Activated T-cell treated with anti-CD3 and anti-CD28 coated beads, Interleukin-2, amount 50 U/mL, for 48 hours (primary cell): ENCODE measurements around the gene DDR1.
A peak's percentile ranks its signal among the peaks of the same experiment; 100 is the strongest.
"Not testable (repeated sequence)": the region's sequence is repeated elsewhere in the genome, so short reads cannot be mapped to it uniquely, and the experiment has no call there.

Experiments used
- DNase-seq, 2 experiments: peaks; one replicate each; pipeline ENCODE4 v3.0.0-alpha.2; 2020

Gene DDR1

GRCh38 chr6:30894935-30895334 lies 10.6 kb downstream of the DDR1 start:
- no peak for DNase-seq

GRCh38 chr6:30895343-30895742 lies 11.0 kb downstream of the DDR1 start:
- DNase-seq = no peak

GRCh38 chr6:30896541-30896940 lies 12.2 kb downstream of the DDR1 start:
- DNase-seq = no peak

- no peak for DNase-seq
Measured at GRCh38 chr6:30897882-30898281, 13.6 kb downstream of the DDR1 start.

- no peak for DNase-seq
Measured at GRCh38 chr6:30898750-30899360, 14.5 kb downstream of the DDR1 start.

- no peak for DNase-seq
Measured at GRCh38 chr6:30900863-30901417, 16.6 kb downstream of the DDR1 start.

- no peak for DNase-seq
Measured at GRCh38 chr6:30901436-30901835, 17.1 kb downstream of the DDR1 start.

- not testable (repeated sequence) for DNase-seq
Measured at GRCh38 chr6:30902196-30902595, 17.9 kb downstream of the DDR1 start.

GRCh38 chr6:30902709-30903108 lies 18.4 kb downstream of the DDR1 start:
- DNase-seq = no peak

- DNase-seq = no peak
Measured at GRCh38 chr6:30903236-30903635, 18.9 kb downstream of the DDR1 start.

- DNase-seq = not testable (repeated sequence)
Measured at GRCh38 chr6:30907290-30907757, 23.0 kb downstream of the DDR1 start.

- DNase-seq = peak; percentile 96
Measured at GRCh38 chr6:30907758-30908591, 23.7 kb downstream of the DDR1 start, which contains the start of gene GTF2H4. GTF2H4 (plus strand) TSS chr6:30908207.

- no peak for DNase-seq
Measured at GRCh38 chr6:30908700-30909099, 24.4 kb downstream of the DDR1 start.

- not testable (repeated sequence) for DNase-seq
Measured at GRCh38 chr6:30910473-30910872, 26.2 kb downstream of the DDR1 start.

- no peak for DNase-seq
Measured at GRCh38 chr6:30912746-30913520, 28.6 kb downstream of the DDR1 start.

GRCh38 chr6:30913721-30914075 lies 29.4 kb downstream of the DDR1 start:
- no peak for DNase-seq

- peak; percentile 95 for DNase-seq
Measured at GRCh38 chr6:30914076-30914853, 29.9 kb downstream of the DDR1 start, which contains the start of gene VARS2. VARS2 (plus strand) TSS chr6:30914238; CDS start chr6:30914837, 599 bp downstream.

GRCh38 chr6:30914854-30915590 lies 30.7 kb downstream of the DDR1 start:
- DNase-seq = peak; percentile 40 to 44

GRCh38 chr6:30915591-30915946 lies 31.2 kb downstream of the DDR1 start:
- DNase-seq = peak; percentile 21 to 33

- DNase-seq = no peak
Measured at GRCh38 chr6:30917041-30917440, 32.7 kb downstream of the DDR1 start.

GRCh38 chr6:30917487-30917886 lies 33.2 kb downstream of the DDR1 start:
- DNase-seq = no peak

GRCh38 chr6:30918670-30919069 lies 34.4 kb downstream of the DDR1 start:
- no peak for DNase-seq
